Right lobe of liver (tissue), 6 donors: Measurements from ENCODE around the gene UQCRC2. TPM values are rescaled to one million over a fixed set of nuclear protein-coding genes. Genes with fewer than 3 reads are reported as not detected.

Source experiments
- ATAC-seq, 4 donors: fragments of 200-7000 bp; cut with Tn5 transposase; one replicate each; pipeline ENCODE4 v1.9.1; 2020; ENCODE audit warnings: mild to moderate bottlenecking in 4 of 4, moderate library complexity in 4 of 4
- DNase-seq, 3 donors: peaks; one replicate each; pipeline ENCODE4 v3.0.0-alpha.2; 2020
- H3K27ac ChIP-seq, 3 donors: fragments of 200-600 bp; one replicate each; pipeline ENCODE4 v1.8.0; 2022
- H3K27me3 ChIP-seq, 2 donors: fragments of 200-600 bp; one replicate each; pipeline ENCODE4 v1.8.0; 2022
- H3K36me3 ChIP-seq, 4 donors: fragments of 200-600 bp; sonication (generic) in 1 of 4; one replicate each; pipeline versions ENCODE4 v1.5.1 to v1.8.0; 2017 to 2022; ENCODE audit warnings: control low read depth in 1 of 4
- H3K4me1 ChIP-seq, 4 donors: fragments of 200-600 bp; sonication (generic) in 1 of 4; one replicate each; pipeline versions ENCODE4 v1.5.1 to v1.8.0; 2017 to 2022; ENCODE audit warnings: control low read depth in 1 of 4
- H3K4me3 ChIP-seq, 3 donors: fragments of 200-600 bp; one replicate each; pipeline ENCODE4 v1.8.0; 2022
- H3K9me3 ChIP-seq, 4 donors: fragments of 200-600 bp; sonication (generic) in 1 of 4; one replicate each; pipeline versions ENCODE4 v1.5.1 to v1.8.0; 2017 to 2022; ENCODE audit warnings: control low read depth in 1 of 4
- POLR2A ChIP-seq: fragments of 450-650 bp; IDR thresholded peaks from one replicate; pipeline ENCODE4 v1.6.1; 2017; ENCODE audit warnings: antibody characterized with exemption, mild to moderate bottlenecking
- WGBS: methylation state at CpG from one replicate; pipeline ENCODE4 v1.1.6; 2018; ENCODE audit warnings: low coverage, low lambda C conversion rate; ENCODE audit not compliant: insufficient coverage; ENCODE audit errors: missing lambda C conversion rate; 5-methylcytosine and 5-hydroxymethylcytosine counted together
- intact Hi-C, 2 donors: fragments of 100-400 bp; cut with DNase I; formaldehyde crosslinking; loops; one replicate each; pipeline versions ENCODE4 v1.11.2 to v1.14.1; 2022
- total RNA-seq, 6 experiments: library from RNA; depleted of rRNA in 2 of 6; stranded (reverse); fragments of >200 nt in 2 of 6; fragmentation: NEBNext Ultra II Directional in 3 of 6; extraction: Animal tissue kit (Norgen Biotek cat#: 25700) in 3 of 6; gene quantifications; one replicate each; pipeline versions ENCODE4 v1.1.0 to v1.2.4, GENCODE V29; 2016 to 2023
- TF ChIP-seq, protein P1 (sequence below), 4 donors: fragments of 200-600 bp in 3 of 4; fragments of 450-650 bp in 1 of 4; IDR thresholded peaks; one replicate each; pipeline versions ENCODE4 v1.5.1 to v1.8.0; 2016 to 2022; ENCODE audit warnings: antibody characterized with exemption in 4 of 4, mild to moderate bottlenecking in 2 of 4
- donor health status: DM: no; HTN: yes; CAD: no.
- donor health status: DM: no; HTN: no; CAD: no.
- donor health status: DM: no; HTN: no; CAD: no.
- donor health status: DM: no; HTN: yes; CAD: no.
- donor health status: DM: no; HTN: yes; CAD: no.

UQCRC2 gene
- total RNA-seq, 6 experiments from 2014 or later, result 128 to 214 (median 169) TPM

DNA sequence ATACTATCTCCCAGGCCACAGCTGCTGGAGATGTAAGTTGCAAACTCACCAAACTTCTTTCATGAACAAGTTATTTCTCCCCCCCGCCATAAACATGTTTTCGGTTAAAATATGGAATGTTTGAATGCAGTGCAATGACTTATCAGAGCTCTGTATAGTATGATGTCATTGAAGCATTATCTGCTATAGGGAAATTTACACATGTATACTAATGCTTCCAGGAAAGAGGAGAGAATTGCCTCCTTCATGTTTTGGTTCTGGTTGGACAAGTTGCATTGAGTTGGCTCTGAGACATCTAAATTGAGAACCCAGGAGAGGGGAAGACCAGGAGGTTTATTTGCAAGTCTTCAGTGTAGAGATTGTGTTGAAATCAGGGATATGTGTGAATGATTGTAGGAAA is 20.8 kb downstream of the UQCRC2 start:
- H3K4me3 ChIP-seq, result no peak overlapping the region
- no peaks in the 10 kb centered on the region for H3K9me3 ChIP-seq
- peaks cover 14 to 100% (median 71%) of the 10 kb centered on the region in 4 donors for H3K36me3 ChIP-seq
- H3K27ac ChIP-seq, result no peak overlapping the region
- intact Hi-C loops, result no loop called here
- H3K27me3 ChIP-seq, result no peaks in the 10 kb centered on the region
- TF ChIP-seq POLR2A, result no peak
- TF ChIP-seq, protein P1, sequence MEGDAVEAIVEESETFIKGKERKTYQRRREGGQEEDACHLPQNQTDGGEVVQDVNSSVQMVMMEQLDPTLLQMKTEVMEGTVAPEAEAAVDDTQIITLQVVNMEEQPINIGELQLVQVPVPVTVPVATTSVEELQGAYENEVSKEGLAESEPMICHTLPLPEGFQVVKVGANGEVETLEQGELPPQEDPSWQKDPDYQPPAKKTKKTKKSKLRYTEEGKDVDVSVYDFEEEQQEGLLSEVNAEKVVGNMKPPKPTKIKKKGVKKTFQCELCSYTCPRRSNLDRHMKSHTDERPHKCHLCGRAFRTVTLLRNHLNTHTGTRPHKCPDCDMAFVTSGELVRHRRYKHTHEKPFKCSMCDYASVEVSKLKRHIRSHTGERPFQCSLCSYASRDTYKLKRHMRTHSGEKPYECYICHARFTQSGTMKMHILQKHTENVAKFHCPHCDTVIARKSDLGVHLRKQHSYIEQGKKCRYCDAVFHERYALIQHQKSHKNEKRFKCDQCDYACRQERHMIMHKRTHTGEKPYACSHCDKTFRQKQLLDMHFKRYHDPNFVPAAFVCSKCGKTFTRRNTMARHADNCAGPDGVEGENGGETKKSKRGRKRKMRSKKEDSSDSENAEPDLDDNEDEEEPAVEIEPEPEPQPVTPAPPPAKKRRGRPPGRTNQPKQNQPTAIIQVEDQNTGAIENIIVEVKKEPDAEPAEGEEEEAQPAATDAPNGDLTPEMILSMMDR (IDR thresholded peaks at IDR 0.05), result no peak
- ATAC-seq, result no peak
- 95% methylated on average over 2 of the region's 2 CpGs for WGBS
- no peak for DNase-seq
- no peaks in the 10 kb centered on the region for H3K4me1 ChIP-seq

DNA sequence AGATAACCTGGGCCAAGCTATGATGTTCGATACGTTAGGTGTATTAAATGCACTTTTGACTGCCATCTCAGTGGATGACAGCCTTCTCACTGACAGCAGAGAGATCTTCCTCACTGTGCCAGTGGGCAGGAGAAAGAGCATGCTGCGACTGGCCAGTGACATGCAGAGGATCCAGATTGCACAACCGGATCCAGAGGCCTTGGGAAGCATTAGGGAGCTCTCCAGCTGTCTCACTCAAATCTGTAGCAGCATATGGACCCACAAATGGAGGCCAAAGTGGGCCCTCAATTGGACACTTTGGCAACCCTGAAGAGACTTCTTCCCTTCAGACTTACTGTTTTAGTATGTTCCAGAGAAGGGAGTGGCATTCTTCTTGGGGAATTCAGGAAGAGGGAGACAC is 26.9 kb downstream of the UQCRC2 start:
- Histone ChIP-seq H3K4me3 (no peak overlapping the region), H3K27ac (no peak overlapping the region), H3K27me3 (no peaks in the 10 kb centered on the region), H3K36me3 (peaks cover 13 to 97% (median 62%) of the 10 kb centered on the region in 4 donors), H3K4me1 (no peaks in the 10 kb centered on the region), H3K9me3 (no peaks in the 10 kb centered on the region)
- intact Hi-C loops, result no loop called here
- ATAC-seq (peak in 1 of 4 donors; percentile 12), DNase-seq (no peak)
- WGBS, result 40% methylated on average over 1 of the region's 4 CpGs
- TF ChIP-seq, protein P1 (IDR thresholded peaks at IDR 0.05), result no peak
- TF ChIP-seq POLR2A, result no peak

DNA sequence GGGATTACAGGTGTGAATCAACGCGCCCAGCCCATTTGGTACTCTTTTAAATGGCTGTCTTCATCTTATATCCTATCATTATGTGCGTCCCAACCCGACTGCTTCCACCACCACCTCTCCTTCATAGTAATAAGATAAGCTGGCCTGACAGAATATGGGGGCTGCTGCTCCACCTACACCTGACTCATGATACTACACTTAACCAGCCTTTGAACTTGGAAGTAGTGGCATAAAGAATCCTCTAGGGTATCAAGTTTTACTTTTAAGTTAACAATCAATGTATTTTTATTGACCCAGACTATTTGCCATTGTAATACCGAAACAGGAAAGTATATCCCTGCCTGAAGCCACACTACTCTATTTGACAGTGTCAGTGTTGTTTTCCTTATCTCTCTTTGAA is 28.9 kb downstream of the UQCRC2 start:
- intact Hi-C loops, result no loop called here
- Histone ChIP-seq H3K4me3 (no peak overlapping the region), H3K4me1 (no peaks in the 10 kb centered on the region), H3K9me3 (no peaks in the 10 kb centered on the region), H3K36me3 (peaks cover 13 to 80% (median 44%) of the 10 kb centered on the region in 4 donors), H3K27me3 (no peaks in the 10 kb centered on the region), H3K27ac (no peak overlapping the region)
- no peak for DNase-seq
- no peak for ATAC-seq
- no peak for TF ChIP-seq POLR2A
- TF ChIP-seq, protein P1 (IDR thresholded peaks at IDR 0.05), result no peak
- 92% methylated on average over 4 of the region's 5 CpGs for WGBS

DNA sequence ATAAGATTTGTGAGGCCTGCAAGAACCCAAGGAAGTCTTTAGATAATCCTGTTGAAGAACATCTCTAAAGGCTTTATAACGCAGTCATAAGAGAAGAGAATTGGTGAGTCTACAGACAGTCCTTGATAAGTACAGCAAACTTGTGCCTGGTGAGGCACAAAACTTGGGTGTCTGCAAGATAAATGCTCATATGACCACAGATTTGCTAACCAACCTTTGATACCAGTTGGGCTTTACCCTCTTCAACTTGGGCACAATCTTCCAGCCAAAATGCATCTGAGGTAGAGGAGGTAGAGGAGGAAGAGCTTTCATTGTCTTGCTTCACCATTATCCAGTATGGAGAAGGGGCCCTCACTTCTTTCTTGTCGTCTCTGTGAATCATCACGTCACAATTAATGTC is 30.9 kb downstream of the UQCRC2 start:
- intact Hi-C loops, result no loop called here
- no peaks in the 10 kb centered on the region for H3K9me3 ChIP-seq
- no peak for DNase-seq

More for the DNA sequence above, 30.9 kb downstream of the UQCRC2 start:
- WGBS, result 92% methylated on average over 3 of the region's 3 CpGs
- Histone ChIP-seq H3K4me1 (no peaks in the 10 kb centered on the region), H3K36me3 (peaks cover 5 to 60% (median 35%) of the 10 kb centered on the region in 4 donors), H3K4me3 (no peak overlapping the region), H3K27me3 (no peaks in the 10 kb centered on the region), H3K27ac (no peak overlapping the region)
- TF ChIP-seq, protein P1 (IDR thresholded peaks at IDR 0.05), result no peak
- no peak for TF ChIP-seq POLR2A
- no peak for ATAC-seq
